Cardiac fibroblast (primary cell): ENCODE results near the gene USP34.

Source experiments
- DNase-seq, 2 donors: peaks; one replicate each; pipeline versions ENCODE4 v3.0.0 to v3.0.0-alpha.2; 2010; ENCODE audit warnings: low read depth in 2 of 2
- H3K4me3 ChIP-seq, 2 donors: replicated peaks in 1 of 2; 1 replicate in 1 of 2; 2 replicates in 1 of 2; pipeline ENCODE4 v1.5.1; 2011; ENCODE audit warnings: low read depth in 2 of 2, low read length in 2 of 2, mild to moderate bottlenecking in 2 of 2, moderate library complexity in 1 of 2
- CTCF ChIP-seq: IDR thresholded peaks from one replicate; pipeline ENCODE4 v1.5.1; 2011; ENCODE audit warnings: low read depth, mild to moderate bottlenecking, low read length, inconsistent platforms

The USP34 gene

GRCh38 chr2:61376211-61376610 is 94.7 kb downstream of the USP34 start:
- H3K4me3 ChIP-seq: no peak overlapping the region

GRCh38 chr2:61371027-61371426 is 99.9 kb downstream of the USP34 start:
- TF ChIP-seq CTCF: no peak
- H3K4me3 ChIP-seq: no peak overlapping the region

More at GRCh38 chr2:61376211-61376610, 94.7 kb downstream of the USP34 start:
- DNase-seq: no peak
- no peak for TF ChIP-seq CTCF

GRCh38 chr2:61368687-61369665 is 101.9 kb downstream of the USP34 start:
- no peak for TF ChIP-seq CTCF
- DNase-seq: no peak
- no peak overlapping the region for H3K4me3 ChIP-seq

More at GRCh38 chr2:61371027-61371426, 99.9 kb downstream of the USP34 start:
- no peak for DNase-seq

- no peak for DNase-seq
- no peak overlapping the region for H3K4me3 ChIP-seq
- no peak for TF ChIP-seq CTCF
These were observed 103.7 kb downstream of the USP34 start for GRCh38 chr2:61367177-61367576.

GRCh38 chr2:61363580-61363979 is 107.3 kb downstream of the USP34 start:
- DNase-seq: peak in 1 of 2 donors; percentile 48
- no peak for TF ChIP-seq CTCF
- H3K4me3 ChIP-seq: no peak overlapping the region

- no peak for DNase-seq
- H3K4me3 ChIP-seq: no peak overlapping the region
- TF ChIP-seq CTCF: no peak
These were observed 108.0 kb downstream of the USP34 start for GRCh38 chr2:61362873-61363272.
